ENCODE measurements around the gene P2RY8. TPM values are rescaled to one million over a fixed set of nuclear protein-coding genes. Genes with fewer than 3 reads are reported as not detected.
A peak's percentile ranks its signal among the peaks of the same experiment; 100 is the strongest.

Gene P2RY8
- total RNA-seq, 3 donors from 2014 or later: 1.3 to 3.2 (median 1.5) TPM

GRCh38 chrX:1453951-1454785, 82.8 kb downstream of the P2RY8 start:
- no peaks in the 10 kb centered on the region for H3K4me1 ChIP-seq
- H3K27me3 ChIP-seq: no peaks in the 10 kb centered on the region
- peak; percentile 73 to 86 for DNase-seq (ENCODE audit: low spot score in 2 of 2)
- no peaks in the 10 kb centered on the region for H3K36me3 ChIP-seq
- peak overlapping the region; percentile 41 to 98 (median 77) for H3K4me3 ChIP-seq
- H3K9me3 ChIP-seq: no peaks in the 10 kb centered on the region
- peak in 2 of 3 donors; percentile 17 to 24 for TF ChIP-seq POLR2AphosphoS5 (IDR thresholded peaks at IDR 0.05)
- TF ChIP-seq, protein P1, sequence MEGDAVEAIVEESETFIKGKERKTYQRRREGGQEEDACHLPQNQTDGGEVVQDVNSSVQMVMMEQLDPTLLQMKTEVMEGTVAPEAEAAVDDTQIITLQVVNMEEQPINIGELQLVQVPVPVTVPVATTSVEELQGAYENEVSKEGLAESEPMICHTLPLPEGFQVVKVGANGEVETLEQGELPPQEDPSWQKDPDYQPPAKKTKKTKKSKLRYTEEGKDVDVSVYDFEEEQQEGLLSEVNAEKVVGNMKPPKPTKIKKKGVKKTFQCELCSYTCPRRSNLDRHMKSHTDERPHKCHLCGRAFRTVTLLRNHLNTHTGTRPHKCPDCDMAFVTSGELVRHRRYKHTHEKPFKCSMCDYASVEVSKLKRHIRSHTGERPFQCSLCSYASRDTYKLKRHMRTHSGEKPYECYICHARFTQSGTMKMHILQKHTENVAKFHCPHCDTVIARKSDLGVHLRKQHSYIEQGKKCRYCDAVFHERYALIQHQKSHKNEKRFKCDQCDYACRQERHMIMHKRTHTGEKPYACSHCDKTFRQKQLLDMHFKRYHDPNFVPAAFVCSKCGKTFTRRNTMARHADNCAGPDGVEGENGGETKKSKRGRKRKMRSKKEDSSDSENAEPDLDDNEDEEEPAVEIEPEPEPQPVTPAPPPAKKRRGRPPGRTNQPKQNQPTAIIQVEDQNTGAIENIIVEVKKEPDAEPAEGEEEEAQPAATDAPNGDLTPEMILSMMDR (IDR thresholded peaks at IDR 0.05): peak; percentile 76 to 91 (median 83)
- TF ChIP-seq POLR2A (IDR thresholded peaks at IDR 0.05): no peak
- intact Hi-C loops (cut with DNase I; ENCODE audit: low total_unique reads): loop anchor here (5.0 to 10.0 kb wide), 2 partner anchors 62 to 141 kb away; partner anchors contain the start of genes AKAP17A and SLC25A6
- peak overlapping the region in 1 of 2 donors; percentile 77 for H3K27ac ChIP-seq

DNA sequence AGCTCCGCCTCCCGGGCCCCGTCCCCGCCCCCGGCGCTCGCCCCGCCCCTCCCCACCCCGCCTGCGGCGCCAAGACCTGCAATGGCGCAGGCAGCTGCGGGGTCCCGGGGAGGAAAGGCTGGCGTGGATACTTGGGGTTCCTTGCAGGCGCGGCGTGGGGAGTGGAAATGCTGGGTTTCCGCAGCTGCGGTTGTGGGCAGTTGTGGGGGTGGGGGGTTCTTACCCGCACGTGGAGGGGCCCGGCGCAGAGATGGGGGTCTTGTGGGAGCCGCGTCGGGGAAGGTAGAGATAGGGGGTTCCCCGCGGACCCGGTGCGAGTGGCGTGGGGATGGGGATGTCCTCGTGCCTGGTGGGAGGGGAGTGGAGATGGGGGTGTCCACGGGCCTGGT, 83.6 kb downstream of the P2RY8 start:
- no peak for DNase-seq (ENCODE audit: low spot score in 2 of 2)
- H3K4me3 ChIP-seq: peak overlapping the region; percentile 54 to 98 (median 77)
- H3K4me1 ChIP-seq: no peaks in the 10 kb centered on the region
- no peaks in the 10 kb centered on the region for H3K9me3 ChIP-seq
- intact Hi-C loops (cut with DNase I; ENCODE audit: low total_unique reads): loop anchor here (5.0 to 10.0 kb wide), 2 partner anchors 61 to 141 kb away; partner anchors contain the start of genes AKAP17A and SLC25A6
- no peaks in the 10 kb centered on the region for H3K27me3 ChIP-seq
- no peaks in the 10 kb centered on the region for H3K36me3 ChIP-seq
- TF ChIP-seq POLR2AphosphoS5 (IDR thresholded peaks at IDR 0.05) (peak in 1 of 3 donors; percentile 29), POLR2A (IDR thresholded peaks at IDR 0.05) (no peak)
- peak overlapping the region; percentile 85 to 98 for H3K27ac ChIP-seq

DNA sequence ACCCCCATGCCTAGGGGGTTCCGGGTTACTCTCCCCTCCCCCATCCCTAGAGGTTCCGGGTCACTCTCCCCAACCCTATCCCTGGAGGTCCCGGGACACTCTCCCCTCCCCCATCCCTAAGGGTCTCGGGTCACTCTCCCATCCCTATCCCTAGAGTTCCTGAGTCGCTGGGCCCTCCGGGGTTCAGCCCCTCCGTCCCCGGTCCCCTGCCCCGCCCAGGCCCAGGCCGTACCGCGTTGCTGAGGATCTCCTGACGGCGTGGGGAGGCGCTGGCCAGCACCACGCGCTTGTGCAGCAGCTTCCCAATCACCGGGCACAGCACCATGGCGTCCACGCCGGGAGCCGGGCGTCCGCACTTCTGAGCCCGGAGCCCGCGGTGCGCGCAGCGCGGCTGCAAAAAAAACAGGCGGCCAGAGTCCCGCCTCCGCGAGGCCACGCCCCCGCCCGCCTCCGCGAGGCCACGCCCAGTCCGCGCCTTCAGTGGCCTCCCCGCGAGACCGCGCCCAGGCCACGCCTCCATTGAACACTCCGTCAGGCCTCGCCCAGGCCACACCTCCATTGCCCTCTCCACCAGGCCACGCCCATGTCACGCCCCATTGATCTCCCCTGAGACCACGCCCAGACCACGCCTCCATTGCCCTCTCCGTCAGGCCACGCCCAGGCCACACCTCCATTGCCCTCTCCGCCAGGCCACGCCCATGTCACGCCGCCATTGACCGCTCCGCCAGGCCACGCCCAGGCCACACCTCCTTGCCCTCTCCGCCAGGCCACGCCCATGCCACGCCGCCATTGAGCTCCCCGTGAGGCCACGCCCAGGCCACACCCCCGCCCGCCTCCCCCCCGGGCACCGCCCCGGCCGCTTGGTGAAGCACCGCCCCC, 84.2 kb downstream of the P2RY8 start, which contains the start of gene ASMTL:
TSS of gene ASMTL (minus strand) at position 394 of the 879 bp plus-strand sequence. CDS start at position 325, 69 bp downstream.
- no peaks in the 10 kb centered on the region for H3K36me3 ChIP-seq
- no peaks in the 10 kb centered on the region for H3K4me1 ChIP-seq
- no peaks in the 10 kb centered on the region for H3K27me3 ChIP-seq
- H3K27ac ChIP-seq: peak within 1 kb of the TSS; percentile 85 to 98
- TF ChIP-seq, protein P1 (IDR thresholded peaks at IDR 0.05): no peak
- peak; percentile 37 for TF ChIP-seq POLR2A (IDR thresholded peaks at IDR 0.05)
- TF ChIP-seq POLR2AphosphoS5 (IDR thresholded peaks at IDR 0.05): peak in 2 of 3 donors; percentile 41 to 49
- DNase-seq (ENCODE audit: low spot score in 2 of 2): peak; percentile 98 to 100
- intact Hi-C loops (cut with DNase I; ENCODE audit: low total_unique reads): loop anchor here (5.0 to 10.0 kb wide), 2 partner anchors 60 to 142 kb away; partner anchors contain the start of genes AKAP17A and SLC25A6
- H3K9me3 ChIP-seq: no peaks in the 10 kb centered on the region
- peak within 1 kb of the TSS; percentile 77 to 98 (median 81) for H3K4me3 ChIP-seq

- Histone ChIP-seq H3K9me3 (peaks cover 3 to 5% of the 10 kb centered on the region in 2 donors), H3K36me3 (no peaks in the 10 kb centered on the region), H3K4me3 (peak overlapping the region; percentile 77 to 98 (median 81)), H3K27ac (peak overlapping the region; percentile 80 to 98), H3K27me3 (no peaks in the 10 kb centered on the region), H3K4me1 (no peaks in the 10 kb centered on the region)
- TF ChIP-seq, protein P1 (IDR thresholded peaks at IDR 0.05): no peak
- TF ChIP-seq POLR2A (IDR thresholded peaks at IDR 0.05): no peak
- TF ChIP-seq POLR2AphosphoS5 (IDR thresholded peaks at IDR 0.05): no peak
- intact Hi-C loops (cut with DNase I; ENCODE audit: low total_unique reads): loop anchor here (5.0 to 10.0 kb wide), 2 partner anchors 60 to 143 kb away; partner anchors contain the start of genes AKAP17A and SLC25A6
- DNase-seq (ENCODE audit: low spot score in 2 of 2): no peak
Observed at GRCh38 chrX:1451661-1452515, 85.1 kb downstream of the P2RY8 start.
